ENCODE results near the gene NIP7. TPM values are rescaled to one million over a fixed set of nuclear protein-coding genes. Genes with fewer than 3 reads are reported as not detected.

The NIP7 gene
- total and polyA plus RNA-seq, 2 experiments from 2014 or later, result 30.4 to 47.4 TPM

DNA sequence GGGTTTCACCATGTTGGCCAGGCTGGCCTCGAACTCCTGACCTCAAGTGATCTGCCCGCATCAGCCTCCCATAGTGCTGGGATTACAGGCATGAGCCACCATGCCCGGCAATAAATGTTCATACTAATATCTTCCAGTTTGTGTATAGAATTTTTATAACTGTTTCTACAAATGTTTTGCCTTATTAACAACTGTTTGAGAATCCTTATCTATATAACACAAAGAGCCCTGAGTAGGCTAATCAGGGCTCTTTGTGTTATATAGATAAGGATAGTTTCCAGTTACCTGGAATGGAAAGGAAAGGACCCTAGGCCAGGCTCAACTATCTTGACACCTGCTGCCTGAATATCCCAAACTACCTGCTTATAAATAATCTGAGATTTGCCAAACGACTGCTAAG, 29.3 kb downstream of the NIP7 start:
- no peaks in the 10 kb centered on the region for H3K9me3 Mint-ChIP-seq
- no peaks in the 10 kb centered on the region for H3K4me1 Mint-ChIP-seq
- H2AFZ ChIP-seq, result no peak overlapping the region
- 0 out of 2 replicates have a peak, but pooled peaks cover 7% of the 10 kb centered on the region for H3F3A ChIP-seq (replicated peaks; ENCODE audit: low read depth)
- H3K27ac Mint-ChIP-seq, result no peak overlapping the region
- no peak overlapping the region for H3K27ac ChIP-seq (ENCODE audit: low read depth)
- H3K4me3 Mint-ChIP-seq, result no peak overlapping the region
- no peak overlapping the region for H3K4me2 ChIP-seq
- peaks cover 64% of the 10 kb centered on the region for H3K36me3 ChIP-seq (ENCODE audit: insufficient read depth)
- H3K4me3 ChIP-seq, result no peak overlapping the region
- ATAC-seq, result no peak
- TF ChIP-seq, protein P1, sequence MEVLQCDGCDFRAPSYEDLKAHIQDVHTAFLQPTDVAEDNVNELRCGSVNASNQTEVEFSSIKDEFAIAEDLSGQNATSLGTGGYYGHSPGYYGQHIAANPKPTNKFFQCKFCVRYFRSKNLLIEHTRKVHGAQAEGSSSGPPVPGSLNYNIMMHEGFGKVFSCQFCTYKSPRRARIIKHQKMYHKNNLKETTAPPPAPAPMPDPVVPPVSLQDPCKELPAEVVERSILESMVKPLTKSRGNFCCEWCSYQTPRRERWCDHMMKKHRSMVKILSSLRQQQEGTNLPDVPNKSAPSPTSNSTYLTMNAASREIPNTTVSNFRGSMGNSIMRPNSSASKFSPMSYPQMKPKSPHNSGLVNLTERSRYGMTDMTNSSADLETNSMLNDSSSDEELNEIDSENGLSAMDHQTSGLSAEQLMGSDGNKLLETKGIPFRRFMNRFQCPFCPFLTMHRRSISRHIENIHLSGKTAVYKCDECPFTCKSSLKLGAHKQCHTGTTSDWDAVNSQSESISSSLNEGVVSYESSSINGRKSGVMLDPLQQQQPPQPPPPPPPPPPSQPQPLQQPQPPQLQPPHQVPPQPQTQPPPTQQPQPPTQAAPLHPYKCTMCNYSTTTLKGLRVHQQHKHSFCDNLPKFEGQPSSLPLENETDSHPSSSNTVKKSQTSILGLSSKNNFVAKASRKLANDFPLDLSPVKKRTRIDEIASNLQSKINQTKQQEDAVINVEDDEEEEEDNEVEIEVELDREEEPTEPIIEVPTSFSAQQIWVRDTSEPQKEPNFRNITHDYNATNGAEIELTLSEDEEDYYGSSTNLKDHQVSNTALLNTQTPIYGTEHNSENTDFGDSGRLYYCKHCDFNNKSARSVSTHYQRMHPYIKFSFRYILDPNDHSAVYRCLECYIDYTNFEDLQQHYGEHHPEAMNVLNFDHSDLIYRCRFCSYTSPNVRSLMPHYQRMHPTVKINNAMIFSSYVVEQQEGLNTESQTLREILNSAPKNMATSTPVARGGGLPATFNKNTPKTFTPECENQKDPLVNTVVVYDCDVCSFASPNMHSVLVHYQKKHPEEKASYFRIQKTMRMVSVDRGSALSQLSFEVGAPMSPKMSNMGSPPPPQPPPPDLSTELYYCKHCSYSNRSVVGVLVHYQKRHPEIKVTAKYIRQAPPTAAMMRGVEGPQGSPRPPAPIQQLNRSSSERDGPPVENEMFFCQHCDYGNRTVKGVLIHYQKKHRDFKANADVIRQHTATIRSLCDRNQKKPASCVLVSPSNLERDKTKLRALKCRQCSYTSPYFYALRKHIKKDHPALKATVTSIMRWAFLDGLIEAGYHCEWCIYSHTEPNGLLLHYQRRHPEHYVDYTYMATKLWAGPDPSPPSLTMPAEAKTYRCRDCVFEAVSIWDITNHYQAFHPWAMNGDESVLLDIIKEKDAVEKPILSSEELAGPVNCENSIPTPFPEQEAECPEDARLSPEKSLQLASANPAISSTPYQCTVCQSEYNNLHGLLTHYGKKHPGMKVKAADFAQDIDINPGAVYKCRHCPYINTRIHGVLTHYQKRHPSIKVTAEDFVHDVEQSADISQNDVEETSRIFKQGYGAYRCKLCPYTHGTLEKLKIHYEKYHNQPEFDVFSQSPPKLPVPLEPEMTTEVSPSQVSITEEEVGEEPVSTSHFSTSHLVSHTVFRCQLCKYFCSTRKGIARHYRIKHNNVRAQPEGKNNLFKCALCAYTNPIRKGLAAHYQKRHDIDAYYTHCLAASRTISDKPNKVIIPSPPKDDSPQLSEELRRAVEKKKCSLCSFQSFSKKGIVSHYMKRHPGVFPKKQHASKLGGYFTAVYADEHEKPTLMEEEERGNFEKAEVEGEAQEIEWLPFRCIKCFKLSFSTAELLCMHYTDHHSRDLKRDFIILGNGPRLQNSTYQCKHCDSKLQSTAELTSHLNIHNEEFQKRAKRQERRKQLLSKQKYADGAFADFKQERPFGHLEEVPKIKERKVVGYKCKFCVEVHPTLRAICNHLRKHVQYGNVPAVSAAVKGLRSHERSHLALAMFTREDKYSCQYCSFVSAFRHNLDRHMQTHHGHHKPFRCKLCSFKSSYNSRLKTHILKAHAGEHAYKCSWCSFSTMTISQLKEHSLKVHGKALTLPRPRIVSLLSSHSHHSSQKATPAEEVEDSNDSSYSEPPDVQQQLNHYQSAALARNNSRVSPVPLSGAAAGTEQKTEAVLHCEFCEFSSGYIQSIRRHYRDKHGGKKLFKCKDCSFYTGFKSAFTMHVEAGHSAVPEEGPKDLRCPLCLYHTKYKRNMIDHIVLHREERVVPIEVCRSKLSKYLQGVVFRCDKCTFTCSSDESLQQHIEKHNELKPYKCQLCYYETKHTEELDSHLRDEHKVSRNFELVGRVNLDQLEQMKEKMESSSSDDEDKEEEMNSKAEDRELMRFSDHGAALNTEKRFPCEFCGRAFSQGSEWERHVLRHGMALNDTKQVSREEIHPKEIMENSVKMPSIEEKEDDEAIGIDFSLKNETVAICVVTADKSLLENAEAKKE (CRISPR knock-in tag; IDR thresholded peaks at IDR 0.05), result no peak
- no peak for TF ChIP-seq NANOG (IDR thresholded peaks at IDR 0.05; ENCODE audit: borderline replicate concordance)
- no peak for TF ChIP-seq EZH2 (IDR thresholded peaks at IDR 0.05; ENCODE audit: low read depth, unreplicated experiment)
- TF ChIP-seq STAT1 (IDR thresholded peaks at IDR 0.05; ENCODE audit: unreplicated experiment), result no peak
- TF ChIP-seq, protein P2, sequence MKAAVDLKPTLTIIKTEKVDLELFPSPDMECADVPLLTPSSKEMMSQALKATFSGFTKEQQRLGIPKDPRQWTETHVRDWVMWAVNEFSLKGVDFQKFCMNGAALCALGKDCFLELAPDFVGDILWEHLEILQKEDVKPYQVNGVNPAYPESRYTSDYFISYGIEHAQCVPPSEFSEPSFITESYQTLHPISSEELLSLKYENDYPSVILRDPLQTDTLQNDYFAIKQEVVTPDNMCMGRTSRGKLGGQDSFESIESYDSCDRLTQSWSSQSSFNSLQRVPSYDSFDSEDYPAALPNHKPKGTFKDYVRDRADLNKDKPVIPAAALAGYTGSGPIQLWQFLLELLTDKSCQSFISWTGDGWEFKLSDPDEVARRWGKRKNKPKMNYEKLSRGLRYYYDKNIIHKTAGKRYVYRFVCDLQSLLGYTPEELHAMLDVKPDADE (IDR thresholded peaks at IDR 0.05), result no peak
- TF ChIP-seq POLR2AphosphoS5 (IDR thresholded peaks at IDR 0.05; ENCODE audit: low read depth), result no peak
- TF ChIP-seq, protein P3, sequence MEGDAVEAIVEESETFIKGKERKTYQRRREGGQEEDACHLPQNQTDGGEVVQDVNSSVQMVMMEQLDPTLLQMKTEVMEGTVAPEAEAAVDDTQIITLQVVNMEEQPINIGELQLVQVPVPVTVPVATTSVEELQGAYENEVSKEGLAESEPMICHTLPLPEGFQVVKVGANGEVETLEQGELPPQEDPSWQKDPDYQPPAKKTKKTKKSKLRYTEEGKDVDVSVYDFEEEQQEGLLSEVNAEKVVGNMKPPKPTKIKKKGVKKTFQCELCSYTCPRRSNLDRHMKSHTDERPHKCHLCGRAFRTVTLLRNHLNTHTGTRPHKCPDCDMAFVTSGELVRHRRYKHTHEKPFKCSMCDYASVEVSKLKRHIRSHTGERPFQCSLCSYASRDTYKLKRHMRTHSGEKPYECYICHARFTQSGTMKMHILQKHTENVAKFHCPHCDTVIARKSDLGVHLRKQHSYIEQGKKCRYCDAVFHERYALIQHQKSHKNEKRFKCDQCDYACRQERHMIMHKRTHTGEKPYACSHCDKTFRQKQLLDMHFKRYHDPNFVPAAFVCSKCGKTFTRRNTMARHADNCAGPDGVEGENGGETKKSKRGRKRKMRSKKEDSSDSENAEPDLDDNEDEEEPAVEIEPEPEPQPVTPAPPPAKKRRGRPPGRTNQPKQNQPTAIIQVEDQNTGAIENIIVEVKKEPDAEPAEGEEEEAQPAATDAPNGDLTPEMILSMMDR (conservative IDR thresholded peaks at IDR 0.05; ENCODE audit: low read depth in 2 of 2), result no peak
- TF ChIP-seq, protein P4, sequence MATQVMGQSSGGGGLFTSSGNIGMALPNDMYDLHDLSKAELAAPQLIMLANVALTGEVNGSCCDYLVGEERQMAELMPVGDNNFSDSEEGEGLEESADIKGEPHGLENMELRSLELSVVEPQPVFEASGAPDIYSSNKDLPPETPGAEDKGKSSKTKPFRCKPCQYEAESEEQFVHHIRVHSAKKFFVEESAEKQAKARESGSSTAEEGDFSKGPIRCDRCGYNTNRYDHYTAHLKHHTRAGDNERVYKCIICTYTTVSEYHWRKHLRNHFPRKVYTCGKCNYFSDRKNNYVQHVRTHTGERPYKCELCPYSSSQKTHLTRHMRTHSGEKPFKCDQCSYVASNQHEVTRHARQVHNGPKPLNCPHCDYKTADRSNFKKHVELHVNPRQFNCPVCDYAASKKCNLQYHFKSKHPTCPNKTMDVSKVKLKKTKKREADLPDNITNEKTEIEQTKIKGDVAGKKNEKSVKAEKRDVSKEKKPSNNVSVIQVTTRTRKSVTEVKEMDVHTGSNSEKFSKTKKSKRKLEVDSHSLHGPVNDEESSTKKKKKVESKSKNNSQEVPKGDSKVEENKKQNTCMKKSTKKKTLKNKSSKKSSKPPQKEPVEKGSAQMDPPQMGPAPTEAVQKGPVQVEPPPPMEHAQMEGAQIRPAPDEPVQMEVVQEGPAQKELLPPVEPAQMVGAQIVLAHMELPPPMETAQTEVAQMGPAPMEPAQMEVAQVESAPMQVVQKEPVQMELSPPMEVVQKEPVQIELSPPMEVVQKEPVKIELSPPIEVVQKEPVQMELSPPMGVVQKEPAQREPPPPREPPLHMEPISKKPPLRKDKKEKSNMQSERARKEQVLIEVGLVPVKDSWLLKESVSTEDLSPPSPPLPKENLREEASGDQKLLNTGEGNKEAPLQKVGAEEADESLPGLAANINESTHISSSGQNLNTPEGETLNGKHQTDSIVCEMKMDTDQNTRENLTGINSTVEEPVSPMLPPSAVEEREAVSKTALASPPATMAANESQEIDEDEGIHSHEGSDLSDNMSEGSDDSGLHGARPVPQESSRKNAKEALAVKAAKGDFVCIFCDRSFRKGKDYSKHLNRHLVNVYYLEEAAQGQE (IDR thresholded peaks at IDR 0.05; ENCODE audit: unreplicated experiment), result no peak
- TF ChIP-seq ZNF331 (CRISPR knock-in tag; IDR thresholded peaks at IDR 0.05; ENCODE audit: low read depth), result no peak
- TF ChIP-seq EZH2phosphoT487 (IDR thresholded peaks at IDR 0.05; ENCODE audit: unreplicated experiment), result no peak
- no peak for TF ChIP-seq ZNF114 (CRISPR knock-in tag; IDR thresholded peaks at IDR 0.05)
- no peak for TF ChIP-seq CREB1 (CRISPR knock-in tag; IDR thresholded peaks at IDR 0.05; ENCODE audit: low read depth)
- no peak for TF ChIP-seq JUNB (IDR thresholded peaks at IDR 0.05; ENCODE audit: unreplicated experiment)
- no peaks in the 10 kb centered on the region for H3K9me2 ChIP-seq (ENCODE audit: insufficient read depth)
- H3K4me1 ChIP-seq (ENCODE audit: insufficient read depth), result no peaks in the 10 kb centered on the region
- no peaks in the 10 kb centered on the region for H3K27me3 ChIP-seq (ENCODE audit: insufficient read depth)
- H4K20me1 ChIP-seq (replicated peaks; ENCODE audit: insufficient read depth), result peaks cover 7% of the 10 kb centered on the region
- H3K27me3 Mint-ChIP-seq (ENCODE audit: insufficient read depth, low read depth, poor library complexity), result peaks cover 2% of the 10 kb centered on the region
- DNase-seq (ENCODE audit: low spot score), result no peak
- peaks cover 56% of the 10 kb centered on the region for H3K36me3 Mint-ChIP-seq (ENCODE audit: low read depth)
- no peaks in the 10 kb centered on the region for H3K79me2 ChIP-seq (replicated peaks; ENCODE audit: insufficient read depth)
